IMR-90 (cell line): ENCODE results near the gene HOXC10. TPM values are rescaled to one million over a fixed set of nuclear protein-coding genes. Genes with fewer than 3 reads are reported as not detected.
A peak's percentile ranks its signal among the peaks of the same experiment; 100 is the strongest.

Experiments
- ATAC-seq: fragments of 200-7000 bp; cut with Tn5 transposase; 2 replicates; pipeline ENCODE4 v1.9.1; 2020; ENCODE audit warnings: low read depth, mild to moderate bottlenecking, moderate library complexity
- Bru-seq: library from RNA; stranded (reverse); fragments of 400-500 nt; gene quantifications from one replicate; lab custom pipeline; 2021; lab: Mats Ljungman, UMichigan
- BruChase-seq, 2 experiments: library from RNA; stranded (reverse); fragments of 400-500 nt; gene quantifications; one replicate each; lab custom pipeline; 2021; lab: Mats Ljungman, UMichigan
- BruUV-seq: library from RNA; stranded (reverse); fragments of 400-500 nt; replicated peaks from 2 replicates; lab custom pipeline; 2021; lab: Mats Ljungman, UMichigan
- CTCF ChIA-PET: fragments of 300-600 bp; formaldehyde crosslinking; extraction: SDS; loops from one replicate; lab custom pipeline; 2021; ENCODE audit warnings: antibody characterized with exemption; lab: Yijun Ruan, JAX
- POLR2A ChIA-PET: fragments of 300-600 bp; sonication (Branson Sonifier 250); formaldehyde crosslinking; loops from one replicate; lab custom pipeline; 2022; ENCODE audit warnings: antibody characterized with exemption; ENCODE audit not compliant: unreplicated experiment; lab: Charles Lee
- DNase-seq: peaks from one replicate; pipeline ENCODE4 v3.0.0; 2013
- H2AFZ ChIP-seq: replicated peaks from 2 replicates; pipeline ENCODE3; 2013; ENCODE audit warnings: low read length, mild to moderate bottlenecking; ENCODE audit not compliant: poor library complexity
- H2AK5ac ChIP-seq: 2 replicates; pipeline ENCODE4 v1.6.1; 2013; ENCODE audit warnings: low read depth, low read length, inconsistent platforms
- H2AK9ac ChIP-seq: replicated peaks from 2 replicates; pipeline ENCODE3; 2013; ENCODE audit warnings: mild to moderate bottlenecking, low read depth, low read length, moderate library complexity; ENCODE audit not compliant: poor library complexity
- H2BK120ac ChIP-seq: 2 replicates; pipeline ENCODE4 v1.6.1; 2013; ENCODE audit warnings: low read depth, low read length, inconsistent platforms
- H2BK15ac ChIP-seq: 3 replicates; pipeline ENCODE4 v1.6.1; 2013; ENCODE audit warnings: low read depth, low read length, inconsistent platforms
- H2BK20ac ChIP-seq: 2 replicates; pipeline ENCODE4 v1.6.1; 2013; ENCODE audit warnings: low read depth, mild to moderate bottlenecking, inconsistent platforms, low read length, moderate library complexity
- H2BK5ac ChIP-seq: 2 replicates; pipeline ENCODE4 v1.6.1; 2013; ENCODE audit warnings: mild to moderate bottlenecking, low read depth, low read length, inconsistent platforms; ENCODE audit not compliant: poor library complexity, severe bottlenecking
- H3K14ac ChIP-seq: replicated peaks from 2 replicates; pipeline ENCODE4 v1.6.1; 2013; ENCODE audit warnings: low read depth, low read length, inconsistent platforms
- H3K18ac ChIP-seq: 2 replicates; pipeline ENCODE4 v1.6.1; 2013; ENCODE audit warnings: low read depth, low read length, control low read depth
- H3K23ac ChIP-seq: 2 replicates; pipeline ENCODE4 v1.6.1; 2013; ENCODE audit warnings: low read depth, low read length, inconsistent platforms
- H3K27ac ChIP-seq: 2 replicates; pipeline ENCODE4 v1.5.1; 2013; ENCODE audit warnings: mild to moderate bottlenecking, control low read depth, low read length; ENCODE audit not compliant: insufficient read depth
- H3K27me3 ChIP-seq: 2 replicates; pipeline ENCODE4 v1.6.1; 2013; ENCODE audit warnings: low read length; ENCODE audit not compliant: control insufficient read depth, insufficient read depth
- H3K36me3 ChIP-seq: 2 replicates; pipeline ENCODE4 v1.6.1; 2013; ENCODE audit warnings: low read length, mixed read lengths; ENCODE audit not compliant: control insufficient read depth, insufficient read depth
- H3K4ac ChIP-seq: 2 replicates; pipeline ENCODE4 v1.6.1; 2013; ENCODE audit warnings: low read depth, low read length, inconsistent platforms
- H3K4me1 ChIP-seq: 2 replicates; pipeline ENCODE4 v1.6.1; 2013; ENCODE audit warnings: low read length, mixed read lengths; ENCODE audit not compliant: control insufficient read depth, insufficient read depth
- H3K4me2 ChIP-seq: 2 replicates; pipeline ENCODE4 v1.6.1; 2013; ENCODE audit warnings: low read depth, mild to moderate bottlenecking, control low read depth, low read length, moderate library complexity
- H3K4me3 ChIP-seq: 2 replicates; pipeline ENCODE4 v1.5.1; 2013; ENCODE audit warnings: low read depth, mild to moderate bottlenecking, control low read depth, low read length, moderate library complexity; ENCODE audit not compliant: insufficient read depth
- H3K56ac ChIP-seq: 2 replicates; pipeline ENCODE4 v1.6.1; 2013; ENCODE audit warnings: low read length, inconsistent platforms; ENCODE audit not compliant: insufficient read depth; ENCODE audit errors: extremely low read depth
- H3K79me1 ChIP-seq, 2 experiments: 2 replicates each; pipeline ENCODE4 v1.6.1; 2013; ENCODE audit warnings: low read length in 2 of 2, inconsistent platforms in 1 of 2, low read depth in 1 of 2
- H3K9ac ChIP-seq: 2 replicates; pipeline ENCODE4 v1.6.1; 2013; ENCODE audit warnings: low read depth, low read length, control low read depth
- H3K9me1 ChIP-seq: 2 replicates; pipeline ENCODE4 v1.6.1; 2013; ENCODE audit warnings: low read length, inconsistent platforms; ENCODE audit not compliant: insufficient read depth
- H3K9me3 ChIP-seq: 2 replicates; pipeline ENCODE4 v1.6.1; 2013; ENCODE audit warnings: low read length; ENCODE audit not compliant: control insufficient read depth, insufficient read depth
- H4K20me1 ChIP-seq: 2 replicates; pipeline ENCODE4 v1.6.1; 2013; ENCODE audit warnings: low read length, inconsistent platforms; ENCODE audit not compliant: insufficient read depth
- H4K5ac ChIP-seq: 2 replicates; pipeline ENCODE4 v1.6.1; 2013; ENCODE audit warnings: mild to moderate bottlenecking, low read depth, low read length, control low read depth
- H4K8ac ChIP-seq, 2 experiments: 2 replicates each; pipeline ENCODE4 v1.6.1; 2013; ENCODE audit warnings: low read depth in 2 of 2, low read length in 2 of 2, control low read depth in 1 of 2, inconsistent platforms in 1 of 2
- H4K91ac ChIP-seq: 2 replicates; pipeline ENCODE4 v1.6.1; 2013; ENCODE audit warnings: low read depth, low read length, inconsistent platforms; ENCODE audit not compliant: insufficient read depth
- BHLHE40 ChIP-seq: fragments of 150-350 bp; IDR thresholded peaks from 2 replicates; pipeline ENCODE4 v1.6.1; 2016; ENCODE audit warnings: mild to moderate bottlenecking, low read depth, low read length
- CEBPB ChIP-seq: IDR thresholded peaks from 2 replicates; pipeline ENCODE4 v1.6.1; 2012; ENCODE audit warnings: low read depth, low read length, improper control_type of control experiment
- CHD1 ChIP-seq: IDR thresholded peaks from 2 replicates; pipeline ENCODE4 v1.6.1; 2012; ENCODE audit warnings: low read depth, low read length, improper control_type of control experiment
- CTCF ChIP-seq: conservative IDR thresholded peaks from 2 replicates; pipeline ENCODE4 v1.5.1; 2012; ENCODE audit warnings: mild to moderate bottlenecking, low read depth, low read length, improper control_type of control experiment
- ELK1 ChIP-seq: fragments of 150-350 bp; IDR thresholded peaks from 2 replicates; pipeline ENCODE4 v1.6.1; 2016; ENCODE audit warnings: low read depth, mild to moderate bottlenecking, low read length, moderate library complexity, borderline replicate concordance
- FOS ChIP-seq: fragments of 150-350 bp; IDR thresholded peaks from 2 replicates; pipeline ENCODE4 v1.6.1; 2016; ENCODE audit warnings: low read depth, low read length
- MAFK ChIP-seq: IDR thresholded peaks from 2 replicates; pipeline ENCODE4 v1.6.1; 2012; ENCODE audit warnings: low read depth, low read length, improper control_type of control experiment
- MAZ ChIP-seq: IDR thresholded peaks from 2 replicates; pipeline ENCODE4 v1.6.1; 2012; ENCODE audit warnings: low read depth, mild to moderate bottlenecking, low read length, improper control_type of control experiment, moderate library complexity, borderline replicate concordance
- MXI1 ChIP-seq: IDR thresholded peaks from 2 replicates; pipeline ENCODE4 v1.6.1; 2012; ENCODE audit warnings: low read depth, mild to moderate bottlenecking, low read length, moderate library complexity, borderline replicate concordance
- RAD21 ChIP-seq: IDR thresholded peaks from 2 replicates; pipeline ENCODE4 v1.6.1; 2012; ENCODE audit warnings: low read length, improper control_type of control experiment
- RCOR1 ChIP-seq: IDR thresholded peaks from 2 replicates; pipeline ENCODE4 v1.6.1; 2012; ENCODE audit warnings: mild to moderate bottlenecking, low read length, improper control_type of control experiment; ENCODE audit not compliant: insufficient replicate concordance
- RFX5 ChIP-seq: IDR thresholded peaks from 2 replicates; pipeline ENCODE4 v1.8.0; 2012; ENCODE audit warnings: low read depth, mild to moderate bottlenecking, low read length, moderate library complexity
- SMC3 ChIP-seq: fragments of 150-350 bp; IDR thresholded peaks from 2 replicates; pipeline ENCODE4 v1.6.1; 2016; ENCODE audit warnings: low read depth, mild to moderate bottlenecking, antibody characterized with exemption, low read length, moderate library complexity
- WGBS, 2 experiments: methylation state at CpG; one replicate each; pipeline versions ENCODE4 v1.1.5 to v1.1.7; 2013; ENCODE audit warnings: missing lambda C conversion rate in 2 of 2; ENCODE audit not compliant: insufficient read length in 1 of 2; ENCODE audit errors: extremely low coverage in 2 of 2; 5-methylcytosine and 5-hydroxymethylcytosine counted together
- dilution Hi-C: fragments of 300-500 bp; cut with HindIII; formaldehyde crosslinking; loops from one replicate; pipeline ENCODE4 v1.14.3; 2018; ENCODE audit warnings: low sequenced_read_pairs; ENCODE audit not compliant: unreplicated experiment
- in situ Hi-C: fragments of 300-500 bp; cut with MboI; formaldehyde crosslinking; loops from 3 replicates; pipeline ENCODE4 v1.14.3; 2019; ENCODE audit warnings: low sequenced_read_pairs, inconsistent platforms, mixed read lengths
- intact Hi-C: fragments of 100-400 bp; cut with micrococcal nuclease; formaldehyde crosslinking; loops from 2 replicates; pipeline ENCODE4 v1.10.0; 2022
- long read RNA-seq: library from polyadenylated mRNA; unstranded; transcript quantifications from one replicate; pipeline ENCODE4 v2.0.0, GENCODE V29; 2021; ENCODE audit not compliant: unreplicated experiment
- polyA plus RNA-seq, 3 experiments: library from polyadenylated mRNA; depleted of rRNA; stranded (reverse); fragments of >200 nt; gene quantifications; 2 replicates each; pipeline ENCODE4 v1.2.3, GENCODE V29; 2012; ENCODE audit warnings: low replicate concordance in 1 of 3
- total RNA-seq: library from RNA; depleted of rRNA; stranded (reverse); fragments of >200 nt; gene quantifications from 2 replicates; pipeline ENCODE4 v1.2.3, GENCODE V29; 2012; rRNA removed

The HOXC10 gene
- not detected in 2 replicates for total RNA-seq
- 0.15 TPM in 1 of 2 replicates, not detected in the other for polyA plus RNA-seq (2012; rRNA removed)
- polyA plus RNA-seq (2012; cell fraction: cytosol; rRNA removed) = not detected in 2 replicates
- not detected in 2 replicates for polyA plus RNA-seq (2012; cell fraction: nucleus; rRNA removed; ENCODE audit: low replicate concordance)
- Bru-seq, nascent RNA = not detected
- percentile 19 among the genes with signal in this experiment for BruChase-seq, experiment 1, labeled RNA remaining after a 6-hour chase
- BruChase-seq, experiment 2, labeled RNA remaining after a 2-hour chase = not detected
- long read RNA-seq = 0 reads

GRCh38 chr12:53984901-53985691 lies at the start of gene HOXC10:
HOXC10 (plus strand) TSS chr12:53985146; CDS start chr12:53985260, 114 bp downstream.
- 2% methylated on average over 13 of the region's 55 CpGs; no CpG with 5 or more reads in 1 of the 2 experiments for WGBS, 2 experiments
- dilution Hi-C loops = no loop called here
- H2AK5ac ChIP-seq = no peak within 1 kb of the TSS
- H4K8ac ChIP-seq = no peak within 1 kb of the TSS
- H3K23ac ChIP-seq = no peak within 1 kb of the TSS; the same call in 1 of the 2 replicates
- no peak within 1 kb of the TSS for H2AK9ac ChIP-seq
- no peaks in the 10 kb centered on the region for H4K20me1 ChIP-seq
- no peak within 1 kb of the TSS for H3K14ac ChIP-seq
- H3K9me3 ChIP-seq = peaks cover 6% of the 10 kb centered on the region
- no peak within 1 kb of the TSS for H2BK120ac ChIP-seq
- no peaks in the 10 kb centered on the region for H3K36me3 ChIP-seq
- POLR2A ChIA-PET = no interaction called here
- no peaks in the 10 kb centered on the region for H3K9me1 ChIP-seq
- BruUV-seq = no TSS peak
- ATAC-seq = 0 out of 2 replicates have a peak, but pooled peaks have one; percentile 27
- H3K9ac ChIP-seq = no peak within 1 kb of the TSS
- H2BK5ac ChIP-seq = no peak within 1 kb of the TSS
- H3K4me2 ChIP-seq = no peak within 1 kb of the TSS
- no peak within 1 kb of the TSS for H4K91ac ChIP-seq
- H3K79me1 ChIP-seq = no peaks in the 10 kb centered on the region
- no peak within 1 kb of the TSS for H3K56ac ChIP-seq
- peak; percentile 75 for DNase-seq
- no peak within 1 kb of the TSS for H3K27ac ChIP-seq
- H4K5ac ChIP-seq = no peak within 1 kb of the TSS
- H3K4me1 ChIP-seq = 0 out of 2 replicates have a peak, but pooled peaks cover 2% of the 10 kb centered on the region
- CTCF ChIA-PET = interaction anchor here (0.6 to 1.3 kb wide), 4 partner anchors 15 to 241 kb away, joined by 3 to 9 read pairs (median 4); partner anchors contain the start of gene HOXC9
- H3K4ac ChIP-seq = no peak within 1 kb of the TSS
- H2BK15ac ChIP-seq = no peak within 1 kb of the TSS
- intact Hi-C loops = loop anchor here (5.0 kb wide), 1 partner anchor 218 kb away; no protein-coding TSS in a partner anchor
- H2AFZ ChIP-seq = peak within 1 kb of the TSS; percentile 39
- H3K18ac ChIP-seq = no peak within 1 kb of the TSS
- in situ Hi-C loops = no loop called here
- H3K27me3 ChIP-seq = peaks cover 94% of the 10 kb centered on the region
- H3K4me3 ChIP-seq = no peak within 1 kb of the TSS
- no peak within 1 kb of the TSS for H2BK20ac ChIP-seq
- TF ChIP-seq FOS (0 out of 2 replicates have a peak, but pooled peaks have one; percentile 21), BHLHE40 (no peak), MXI1 (no peak), ELK1 (no peak), CHD1 (no peak), RFX5 (no peak), CTCF (peak; percentile 61), MAFK (no peak), CEBPB (no peak), RCOR1 (no peak), SMC3 (peak; percentile 22; the same call in 1 of the 2 replicates), RAD21 (peak; percentile 64), MAZ (peak; percentile 22; the same call in 1 of the 2 replicates)
